GM15510 (cell line): ENCODE results near the gene ATP5PO.

ENCODE experiments used
- POLR2A ChIP-seq: IDR thresholded peaks from 3 replicates; pipeline ENCODE4 v1.6.1; 2011; ENCODE audit warnings: borderline replicate concordance; ENCODE audit not compliant: insufficient read length; ENCODE audit errors: extremely low read depth

The ATP5PO gene

GRCh38 chr21:33924079-33924765, 8.6 kb upstream of the ATP5PO start:
- TF ChIP-seq POLR2A, result no peak

DNA sequence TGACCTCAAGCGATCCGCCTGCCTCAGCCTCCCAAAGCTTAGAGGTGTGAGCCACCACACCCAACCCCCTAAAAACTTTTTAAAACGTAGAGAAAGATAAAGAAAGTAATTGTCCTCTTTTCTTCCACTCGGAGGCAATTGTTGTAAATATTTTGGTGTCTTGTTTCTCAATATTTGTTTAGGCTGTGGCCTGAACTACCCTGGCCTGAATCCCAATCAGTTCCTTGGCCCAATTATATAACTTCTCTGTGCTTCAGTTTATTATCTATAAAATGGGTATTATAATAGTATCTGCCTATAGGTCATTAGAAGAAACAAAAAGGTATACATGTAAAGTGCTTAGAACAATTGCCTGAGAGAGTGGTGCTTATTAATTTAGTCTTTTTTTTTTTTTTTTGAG, 1.8 kb upstream of the ATP5PO start:
- TF ChIP-seq POLR2A, result no peak

DNA sequence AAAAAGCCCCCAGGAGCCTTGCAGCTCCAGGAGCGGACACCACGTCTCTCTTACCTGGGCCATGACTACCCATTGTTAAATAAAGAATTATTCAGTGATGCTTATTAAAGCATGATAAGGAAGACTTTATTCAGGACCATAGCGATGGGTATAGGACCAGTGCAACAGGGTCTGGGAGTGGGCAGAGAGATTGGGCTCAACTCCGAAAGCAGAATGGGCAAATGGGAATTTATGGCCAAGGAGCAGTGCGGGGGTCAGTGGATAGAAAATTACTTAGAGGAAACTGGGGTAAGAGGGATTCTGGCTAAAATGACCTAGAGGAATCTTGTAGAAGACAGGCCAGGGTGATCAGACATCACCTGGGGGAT, 580 bp upstream of the ATP5PO start:
- no peak for TF ChIP-seq POLR2A

- no peak for TF ChIP-seq POLR2A
Measured at GRCh38 chr21:33914188-33914587, 1.4 kb downstream of the ATP5PO start.

DNA sequence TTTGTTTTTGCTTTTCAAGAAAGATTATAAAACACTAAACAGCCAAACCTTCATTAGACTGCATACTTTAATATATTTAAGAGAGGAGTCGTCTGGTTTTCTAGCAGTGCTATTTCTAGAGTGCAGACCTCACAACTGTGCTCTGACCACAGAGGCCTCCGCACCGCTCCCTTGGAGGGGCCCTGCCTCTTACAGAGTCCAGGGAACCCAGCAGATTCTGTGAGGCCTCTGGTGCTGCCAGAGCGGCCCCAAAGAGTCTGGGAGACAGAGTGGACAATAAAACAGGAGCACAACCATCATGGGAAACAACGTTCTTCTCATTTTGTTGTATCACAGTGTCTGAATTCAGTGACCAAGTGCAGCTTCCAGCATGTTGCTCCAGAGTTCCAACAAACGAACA, 5.8 kb downstream of the ATP5PO start:
- no peak for TF ChIP-seq POLR2A

DNA sequence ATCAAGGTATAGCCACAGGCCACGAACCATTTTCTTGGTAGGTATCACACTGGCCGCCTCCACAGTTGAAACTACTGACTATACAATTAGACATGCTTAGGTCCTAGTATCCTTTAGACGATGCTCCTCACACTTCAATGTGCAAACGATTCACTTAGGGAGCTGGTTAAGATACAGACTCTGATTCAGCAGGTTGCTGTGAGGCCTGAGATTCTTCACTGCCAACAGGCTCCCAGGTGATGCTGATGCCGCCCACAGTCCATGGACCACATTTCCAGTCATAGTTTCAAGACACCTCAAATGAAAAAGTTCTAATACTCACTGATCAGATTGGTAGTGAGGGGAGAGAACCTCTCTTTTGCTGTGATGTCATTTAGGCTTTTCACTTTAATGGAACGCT, 6.8 kb downstream of the ATP5PO start:
- no peak for TF ChIP-seq POLR2A

- no peak for TF ChIP-seq POLR2A
Measured at GRCh38 chr21:33904041-33904440, 11.6 kb downstream of the ATP5PO start.

DNA sequence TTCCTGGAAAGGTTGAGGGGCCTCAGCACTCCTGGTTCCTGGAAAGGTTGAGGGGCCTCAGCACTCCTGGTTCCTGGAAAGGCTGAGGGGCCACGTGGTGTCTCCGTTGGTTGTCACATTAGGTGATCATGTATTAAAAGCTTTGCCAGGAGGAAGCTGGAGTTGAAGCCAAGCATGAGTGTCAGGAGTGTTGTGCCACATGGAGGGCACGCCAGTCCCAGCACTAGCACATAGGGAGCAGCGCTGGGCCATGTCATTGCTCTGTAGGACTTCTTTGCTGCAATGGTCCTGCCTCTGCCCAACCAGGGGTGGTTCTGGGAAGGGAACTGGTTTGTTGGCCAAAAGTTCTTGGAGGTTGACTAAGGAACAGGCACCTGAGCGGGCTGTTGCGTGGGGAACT, 13.3 kb downstream of the ATP5PO start:
- no peak for TF ChIP-seq POLR2A

- TF ChIP-seq POLR2A, result no peak
Measured at GRCh38 chr21:33901412-33902288, 14.0 kb downstream of the ATP5PO start.

- no peak for TF ChIP-seq POLR2A
Measured at GRCh38 chr21:33899199-33899598, 16.4 kb downstream of the ATP5PO start.

DNA sequence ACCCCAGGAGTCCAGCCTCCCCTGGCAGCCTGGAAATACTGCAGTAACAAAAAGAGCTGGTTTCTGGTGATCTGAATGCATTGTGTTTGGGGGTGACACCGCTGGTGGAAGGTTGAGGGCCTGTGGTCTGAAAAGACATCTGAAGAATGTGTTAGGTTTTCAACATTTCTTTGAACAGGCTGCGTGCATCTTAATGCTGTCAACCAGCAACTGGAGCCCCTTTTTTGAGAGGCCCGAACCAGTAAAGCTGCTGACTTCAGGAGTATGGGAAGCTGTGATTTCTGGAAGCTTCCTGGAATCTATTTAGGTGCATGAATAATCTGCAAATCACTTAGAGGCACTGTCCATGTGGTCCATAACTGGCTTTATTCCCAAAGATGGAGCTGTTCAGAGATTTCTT, 17.0 kb downstream of the ATP5PO start:
- no peak for TF ChIP-seq POLR2A

DNA sequence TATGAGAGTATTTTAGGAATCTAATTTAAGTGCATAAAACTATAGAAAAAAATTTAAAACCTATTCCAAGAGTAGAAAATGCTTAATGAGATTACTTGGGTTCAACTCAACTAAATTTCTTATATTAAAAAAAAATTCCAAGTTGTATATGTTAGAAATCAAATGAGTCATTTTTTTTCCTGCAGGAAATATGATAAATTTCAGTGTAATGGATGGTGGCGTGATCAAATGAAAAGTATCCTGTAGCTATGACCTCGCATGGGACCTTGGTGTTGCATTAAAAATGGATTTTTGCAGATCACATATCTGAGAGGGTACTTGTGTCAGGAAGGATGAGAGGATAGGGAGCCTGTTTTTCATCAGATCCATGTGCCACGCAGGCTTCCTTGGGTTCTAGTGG, 17.9 kb downstream of the ATP5PO start:
- no peak for TF ChIP-seq POLR2A

GRCh38 chr21:33897098-33897497, 18.5 kb downstream of the ATP5PO start:
- no peak for TF ChIP-seq POLR2A

DNA sequence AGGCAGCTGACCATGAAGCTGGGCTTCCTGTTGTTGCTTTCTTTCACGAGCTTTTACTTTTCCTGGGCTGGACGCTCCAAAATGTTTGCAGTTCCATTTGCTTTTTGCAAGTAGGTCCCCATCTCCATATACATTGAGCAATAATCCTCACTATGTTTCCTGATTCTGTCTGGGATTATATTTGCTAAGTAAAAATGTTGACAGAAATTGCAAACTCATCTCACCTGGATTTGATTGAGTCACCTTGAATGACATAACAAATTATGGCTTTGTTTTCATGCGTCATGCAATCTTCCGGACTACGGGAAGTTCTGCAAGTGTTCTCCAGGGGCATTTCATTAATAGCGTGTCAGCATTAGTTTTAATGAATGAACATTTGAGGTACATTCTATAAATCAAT, 18.9 kb downstream of the ATP5PO start:
- TF ChIP-seq POLR2A, result no peak

DNA sequence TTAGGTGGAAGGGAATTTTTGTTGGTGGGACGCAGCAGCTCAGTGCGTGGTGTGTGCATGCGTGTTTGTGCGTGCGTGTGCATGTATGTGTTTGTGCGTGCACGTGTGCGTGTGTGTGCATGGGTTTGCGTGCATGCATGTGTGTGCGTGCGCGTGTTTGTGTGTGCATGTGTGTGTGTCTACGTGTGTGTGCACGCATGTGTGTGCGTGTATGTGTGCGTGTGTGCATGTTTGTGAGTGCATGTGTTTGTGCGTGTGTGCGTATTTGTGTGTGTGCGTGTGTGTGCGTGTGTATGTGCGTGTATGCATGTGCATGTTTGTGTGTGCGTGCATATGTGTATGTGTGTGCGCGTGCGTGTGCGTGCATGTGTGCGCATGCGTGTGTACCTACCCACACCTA, 20.2 kb downstream of the ATP5PO start:
- no peak for TF ChIP-seq POLR2A

DNA sequence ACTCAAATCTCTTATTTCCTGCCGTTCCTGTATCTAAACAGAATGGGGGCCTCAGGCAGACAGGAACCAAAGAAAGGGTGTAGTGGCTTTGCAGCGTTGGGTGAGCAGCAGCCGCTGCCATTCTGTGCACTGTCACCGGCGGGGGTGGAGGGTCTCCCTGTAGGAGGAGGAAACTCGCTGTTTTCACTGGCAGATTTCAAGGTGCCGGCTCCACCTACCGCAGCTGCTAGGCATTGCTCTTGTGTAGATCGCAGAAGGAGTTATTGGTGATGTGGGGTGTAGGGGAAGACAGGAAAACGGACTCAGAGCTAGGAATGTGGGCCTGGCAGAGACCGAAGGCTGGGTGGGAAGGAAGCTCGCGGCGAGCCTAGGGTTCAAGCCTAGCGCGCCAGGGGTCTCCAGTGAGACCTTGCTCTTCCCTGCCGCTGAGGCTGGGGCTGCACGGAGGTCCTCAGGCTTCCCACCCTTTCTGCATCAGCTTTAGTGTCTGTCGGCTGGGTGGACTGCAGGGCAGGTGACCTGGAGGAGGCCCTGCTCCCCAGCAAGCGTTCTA, 20.8 kb downstream of the ATP5PO start:
- no peak for TF ChIP-seq POLR2A

GRCh38 chr21:33893917-33894316, 21.7 kb downstream of the ATP5PO start:
- no peak for TF ChIP-seq POLR2A

GRCh38 chr21:33892853-33893252, 22.8 kb downstream of the ATP5PO start:
- TF ChIP-seq POLR2A, result no peak
